Activated CD4-positive, alpha-beta T cell treated with anti-CD3 and anti-CD28 coated beads, Interleukin-2, amount 50 U/mL, for 4 hours (primary cell): ENCODE results near the gene SMPDL3B.

Experiments used
- DNase-seq, 2 experiments: peaks; one replicate each; pipeline ENCODE4 v3.0.0-alpha.2; 2020

The SMPDL3B gene

GRCh38 chr1:27934818-27935549 lies at the start of gene SMPDL3B:
Gene SMPDL3B, plus strand, starts transcription at chr1:27935000. Its CDS starts 184 bp downstream, at chr1:27935184.
- no peak for DNase-seq

- no peak for DNase-seq
Observed at GRCh38 chr1:27885114-27885528, 49.7 kb upstream of the SMPDL3B start.

- no peak for DNase-seq
Observed at GRCh38 chr1:27885621-27886352, 49.0 kb upstream of the SMPDL3B start.

GRCh38 chr1:27886353-27886679 lies 48.5 kb upstream of the SMPDL3B start:
- no peak for DNase-seq

- DNase-seq = no peak
Observed at GRCh38 chr1:27886744-27887143, 48.1 kb upstream of the SMPDL3B start.

GRCh38 chr1:27887215-27888021 lies 47.4 kb upstream of the SMPDL3B start:
- no peak for DNase-seq

GRCh38 chr1:27889506-27889905 lies 45.3 kb upstream of the SMPDL3B start:
- no peak for DNase-seq

- peak; percentile 24 to 47 for DNase-seq
Observed at GRCh38 chr1:27891196-27891889, 43.5 kb upstream of the SMPDL3B start.

- DNase-seq = no peak
Observed at GRCh38 chr1:27894521-27894920, 40.3 kb upstream of the SMPDL3B start.

- DNase-seq = no peak
Observed at GRCh38 chr1:27906759-27907158, 28.0 kb upstream of the SMPDL3B start.

GRCh38 chr1:27912429-27912828 lies 22.4 kb upstream of the SMPDL3B start:
- DNase-seq = no peak

GRCh38 chr1:27915082-27915575 lies 19.7 kb upstream of the SMPDL3B start:
- DNase-seq = no peak

GRCh38 chr1:27922272-27922671 lies 12.5 kb upstream of the SMPDL3B start:
- DNase-seq = no peak

- no peak for DNase-seq
Observed at GRCh38 chr1:27928216-27928954, 6.4 kb upstream of the SMPDL3B start.

- DNase-seq = no peak
Observed at GRCh38 chr1:27931184-27931583, 3.6 kb upstream of the SMPDL3B start.

GRCh38 chr1:27931759-27932158 lies 3.0 kb upstream of the SMPDL3B start:
- DNase-seq = no peak

- no peak for DNase-seq
Observed at GRCh38 chr1:27935721-27936120, 921 bp downstream of the SMPDL3B start.

- no peak for DNase-seq
Observed at GRCh38 chr1:27936370-27936769, 1.6 kb downstream of the SMPDL3B start.

- no peak for DNase-seq
Observed at GRCh38 chr1:27937524-27937836, 2.7 kb downstream of the SMPDL3B start.

- no peak for DNase-seq
Observed at GRCh38 chr1:27938488-27938887, 3.7 kb downstream of the SMPDL3B start.

GRCh38 chr1:27940297-27940696 lies 5.5 kb downstream of the SMPDL3B start:
- DNase-seq = peak; percentile 74 to 80

- no peak for DNase-seq
Observed at GRCh38 chr1:27940870-27941560, 6.2 kb downstream of the SMPDL3B start.
